Fibroblast of lung (primary cell): ENCODE measurements around the gene TFF1. TPM values are rescaled to one million over a fixed set of nuclear protein-coding genes. Genes with fewer than 3 reads are reported as not detected.

Source experiments
- DNase-seq, 2 donors: peaks; one replicate each; pipeline versions ENCODE4 v3.0.0 to v3.0.0-alpha.2; 2010; ENCODE audit warnings: low read depth in 2 of 2
- H2AFZ ChIP-seq: 2 replicates; pipeline ENCODE4 v1.5.1; 2012; ENCODE audit warnings: low read length, control low read depth, inconsistent platforms
- H3K27ac ChIP-seq: 2 replicates; pipeline ENCODE4 v1.5.1; 2011; ENCODE audit warnings: low read length, control low read depth; ENCODE audit not compliant: insufficient read depth
- H3K27me3 ChIP-seq: 2 replicates; pipeline ENCODE4 v1.5.1; 2011; ENCODE audit warnings: mild to moderate bottlenecking, low read length; ENCODE audit not compliant: control insufficient read depth, insufficient read depth
- H3K36me3 ChIP-seq: 2 replicates; pipeline ENCODE4 v1.5.1; 2011; ENCODE audit warnings: low read length; ENCODE audit not compliant: control insufficient read depth, insufficient read depth
- H3K4me1 ChIP-seq: 2 replicates; pipeline ENCODE4 v1.5.1; 2011; ENCODE audit warnings: low read length; ENCODE audit not compliant: control insufficient read depth, insufficient read depth; ENCODE audit errors: extremely low read depth
- H3K4me2 ChIP-seq: 2 replicates; pipeline ENCODE4 v1.5.1; 2011; ENCODE audit warnings: low read length, control low read depth; ENCODE audit not compliant: insufficient read depth; ENCODE audit errors: extremely low read depth
- H3K4me3 ChIP-seq, 4 experiments: fragments of 200-600 bp in 1 of 4; sonication (generic) in 1 of 4; replicated peaks in 1 of 4; 2 replicates each; pipeline ENCODE4 v1.5.1; 2011 to 2016; ENCODE audit warnings: low read length in 4 of 4, low read depth in 3 of 4, mild to moderate bottlenecking in 3 of 4, control low read depth in 2 of 4, inconsistent platforms in 1 of 4, mixed read lengths in 1 of 4; ENCODE audit not compliant: insufficient read depth in 1 of 4; ENCODE audit errors: control extremely low read depth in 1 of 4
- H3K79me2 ChIP-seq: 2 replicates; pipeline ENCODE4 v1.5.1; 2012; ENCODE audit warnings: mild to moderate bottlenecking, low read length, inconsistent platforms; ENCODE audit not compliant: control insufficient read depth, insufficient read depth
- H3K9ac ChIP-seq: 2 replicates; pipeline ENCODE4 v1.5.1; 2011; ENCODE audit warnings: mild to moderate bottlenecking, low read length, control low read depth; ENCODE audit not compliant: insufficient read depth
- H3K9me3 ChIP-seq: 2 replicates; pipeline ENCODE4 v1.5.1; 2012; ENCODE audit warnings: low read depth, low read length; ENCODE audit not compliant: control insufficient read depth, insufficient read depth
- H4K20me1 ChIP-seq: 2 replicates; pipeline ENCODE4 v1.5.1; 2011; ENCODE audit warnings: low read length; ENCODE audit not compliant: control insufficient read depth, insufficient read depth; ENCODE audit errors: extremely low read depth
- CTCF ChIP-seq, 2 donors: IDR thresholded peaks in 1 of 2; conservative IDR thresholded peaks in 1 of 2; 1 replicate in 1 of 2; 2 replicates in 1 of 2; pipeline ENCODE4 v1.5.1; 2011 to 2012; ENCODE audit warnings: low read length in 2 of 2, control low read depth in 1 of 2, inconsistent platforms in 1 of 2, low read depth in 1 of 2, mild to moderate bottlenecking in 1 of 2
- EZH2 ChIP-seq: IDR thresholded peaks from 2 replicates; pipeline ENCODE4 v1.5.1; 2012; ENCODE audit warnings: low read length, control low read depth, mild to moderate bottlenecking; ENCODE audit errors: missing control alignments
- polyA plus RNA-seq, 2 donors: library from polyadenylated mRNA; depleted of rRNA in 1 of 2; stranded (reverse) in 1 of 2; unstranded in 1 of 2; fragments of >200 nt; gene quantifications; 2 replicates each; pipeline ENCODE4 v1.2.1, GENCODE V29; 2011 to 2012; ENCODE audit warnings: missing spikeins in 1 of 2
- total RNA-seq: library from RNA; depleted of rRNA; stranded (reverse); fragments of >200 nt; gene quantifications from 2 replicates; pipeline ENCODE4 v1.2.1, GENCODE V29; 2014

Gene TFF1
- total and polyA plus RNA-seq, 2 donors (not counting 1 experiment from before 2014, with no cell fraction given): not detected

GRCh38 chr21:42405064-42406013, 39.0 kb upstream of the TFF1 start:
- no peaks in the 10 kb centered on the region for H3K79me2 ChIP-seq
- no peaks in the 10 kb centered on the region for H4K20me1 ChIP-seq
- TF ChIP-seq CTCF (conservative IDR thresholded peaks at IDR 0.05 in 1 of 2, IDR thresholded peaks at IDR 0.05 in 1 of 2; ENCODE audit: low read depth in 1 of 2, low read length in 2 of 2): no peak
- H3K27me3 ChIP-seq: no peaks in the 10 kb centered on the region
- H3K4me2 ChIP-seq: no peak overlapping the region
- no peak overlapping the region for H2AFZ ChIP-seq
- no peak overlapping the region for H3K27ac ChIP-seq
- no peak overlapping the region for H3K9ac ChIP-seq
- H3K4me1 ChIP-seq: no peaks in the 10 kb centered on the region
- DNase-seq: no peak
- H3K4me3 ChIP-seq: no peak overlapping the region
- H3K9me3 ChIP-seq: no peaks in the 10 kb centered on the region
- H3K36me3 ChIP-seq: no peaks in the 10 kb centered on the region

GRCh38 chr21:42404539-42404938, 38.2 kb upstream of the TFF1 start:
- Histone ChIP-seq H3K27me3 (no peaks in the 10 kb centered on the region), H3K79me2 (no peaks in the 10 kb centered on the region), H2AFZ (no peak overlapping the region), H4K20me1 (no peaks in the 10 kb centered on the region), H3K9me3 (no peaks in the 10 kb centered on the region), H3K4me3 (no peak overlapping the region), H3K4me1 (no peaks in the 10 kb centered on the region), H3K36me3 (no peaks in the 10 kb centered on the region), H3K4me2 (no peak overlapping the region), H3K27ac (no peak overlapping the region), H3K9ac (no peak overlapping the region)
- DNase-seq: no peak
- TF ChIP-seq EZH2 (no peak), CTCF (conservative IDR thresholded peaks at IDR 0.05 in 1 of 2, IDR thresholded peaks at IDR 0.05 in 1 of 2; ENCODE audit: low read depth in 1 of 2, low read length in 2 of 2) (no peak)

GRCh38 chr21:42403611-42404231, 37.4 kb upstream of the TFF1 start, which contains the start of gene UBASH3A:
Gene UBASH3A (plus strand): TSS chr21:42403902. CDS start chr21:42403946, 44 bp downstream.
- Histone ChIP-seq H3K79me2 (no peaks in the 10 kb centered on the region), H3K4me1 (no peaks in the 10 kb centered on the region), H4K20me1 (no peaks in the 10 kb centered on the region), H3K4me2 (no peak within 1 kb of the TSS), H3K9ac (no peak within 1 kb of the TSS), H2AFZ (no peak within 1 kb of the TSS), H3K36me3 (no peaks in the 10 kb centered on the region), H3K27ac (no peak within 1 kb of the TSS), H3K4me3 (no peak within 1 kb of the TSS), H3K27me3 (no peaks in the 10 kb centered on the region), H3K9me3 (no peaks in the 10 kb centered on the region)
- DNase-seq: no peak
- TF ChIP-seq EZH2: no peak
- TF ChIP-seq CTCF (conservative IDR thresholded peaks at IDR 0.05 in 1 of 2, IDR thresholded peaks at IDR 0.05 in 1 of 2; ENCODE audit: low read depth in 1 of 2, low read length in 2 of 2): no peak
